ENCODE data around the gene NR2C1.

DNA sequence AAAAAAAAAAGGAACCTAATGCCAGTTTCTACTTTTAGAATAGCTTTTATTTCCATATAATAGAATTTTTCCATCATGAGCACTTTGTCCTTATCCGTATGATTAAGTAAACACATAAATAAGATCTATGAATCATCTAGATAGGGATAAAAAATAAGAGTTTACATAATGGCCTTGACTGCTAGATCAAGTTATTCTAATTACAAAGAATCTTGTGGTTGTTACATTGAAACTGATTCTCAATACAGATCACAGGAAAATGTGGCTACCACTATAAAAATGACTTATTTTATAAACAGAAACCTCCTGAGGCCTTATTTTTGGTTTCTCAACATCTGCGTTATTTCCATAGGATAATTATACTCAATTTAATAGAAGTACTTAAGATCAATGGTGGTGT, 35.5 kb downstream of the NR2C1 start:
- TF ChIP-seq NR1H2 (CRISPR knock-in tag; IDR thresholded peaks at IDR 0.05), result no peak
- TF ChIP-seq, protein P1, sequence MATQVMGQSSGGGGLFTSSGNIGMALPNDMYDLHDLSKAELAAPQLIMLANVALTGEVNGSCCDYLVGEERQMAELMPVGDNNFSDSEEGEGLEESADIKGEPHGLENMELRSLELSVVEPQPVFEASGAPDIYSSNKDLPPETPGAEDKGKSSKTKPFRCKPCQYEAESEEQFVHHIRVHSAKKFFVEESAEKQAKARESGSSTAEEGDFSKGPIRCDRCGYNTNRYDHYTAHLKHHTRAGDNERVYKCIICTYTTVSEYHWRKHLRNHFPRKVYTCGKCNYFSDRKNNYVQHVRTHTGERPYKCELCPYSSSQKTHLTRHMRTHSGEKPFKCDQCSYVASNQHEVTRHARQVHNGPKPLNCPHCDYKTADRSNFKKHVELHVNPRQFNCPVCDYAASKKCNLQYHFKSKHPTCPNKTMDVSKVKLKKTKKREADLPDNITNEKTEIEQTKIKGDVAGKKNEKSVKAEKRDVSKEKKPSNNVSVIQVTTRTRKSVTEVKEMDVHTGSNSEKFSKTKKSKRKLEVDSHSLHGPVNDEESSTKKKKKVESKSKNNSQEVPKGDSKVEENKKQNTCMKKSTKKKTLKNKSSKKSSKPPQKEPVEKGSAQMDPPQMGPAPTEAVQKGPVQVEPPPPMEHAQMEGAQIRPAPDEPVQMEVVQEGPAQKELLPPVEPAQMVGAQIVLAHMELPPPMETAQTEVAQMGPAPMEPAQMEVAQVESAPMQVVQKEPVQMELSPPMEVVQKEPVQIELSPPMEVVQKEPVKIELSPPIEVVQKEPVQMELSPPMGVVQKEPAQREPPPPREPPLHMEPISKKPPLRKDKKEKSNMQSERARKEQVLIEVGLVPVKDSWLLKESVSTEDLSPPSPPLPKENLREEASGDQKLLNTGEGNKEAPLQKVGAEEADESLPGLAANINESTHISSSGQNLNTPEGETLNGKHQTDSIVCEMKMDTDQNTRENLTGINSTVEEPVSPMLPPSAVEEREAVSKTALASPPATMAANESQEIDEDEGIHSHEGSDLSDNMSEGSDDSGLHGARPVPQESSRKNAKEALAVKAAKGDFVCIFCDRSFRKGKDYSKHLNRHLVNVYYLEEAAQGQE (IDR thresholded peaks at IDR 0.05; ENCODE audit: borderline replicate concordance), result no peak
- TF ChIP-seq, protein P1 (CRISPR knock-in tag; IDR thresholded peaks at IDR 0.05; ENCODE audit: low read depth), result no peak
- TF ChIP-seq SMC3 (conservative IDR thresholded peaks at IDR 0.05; ENCODE audit: insufficient read depth, low read depth, low read length), result no peak
- TF ChIP-seq, protein P2, sequence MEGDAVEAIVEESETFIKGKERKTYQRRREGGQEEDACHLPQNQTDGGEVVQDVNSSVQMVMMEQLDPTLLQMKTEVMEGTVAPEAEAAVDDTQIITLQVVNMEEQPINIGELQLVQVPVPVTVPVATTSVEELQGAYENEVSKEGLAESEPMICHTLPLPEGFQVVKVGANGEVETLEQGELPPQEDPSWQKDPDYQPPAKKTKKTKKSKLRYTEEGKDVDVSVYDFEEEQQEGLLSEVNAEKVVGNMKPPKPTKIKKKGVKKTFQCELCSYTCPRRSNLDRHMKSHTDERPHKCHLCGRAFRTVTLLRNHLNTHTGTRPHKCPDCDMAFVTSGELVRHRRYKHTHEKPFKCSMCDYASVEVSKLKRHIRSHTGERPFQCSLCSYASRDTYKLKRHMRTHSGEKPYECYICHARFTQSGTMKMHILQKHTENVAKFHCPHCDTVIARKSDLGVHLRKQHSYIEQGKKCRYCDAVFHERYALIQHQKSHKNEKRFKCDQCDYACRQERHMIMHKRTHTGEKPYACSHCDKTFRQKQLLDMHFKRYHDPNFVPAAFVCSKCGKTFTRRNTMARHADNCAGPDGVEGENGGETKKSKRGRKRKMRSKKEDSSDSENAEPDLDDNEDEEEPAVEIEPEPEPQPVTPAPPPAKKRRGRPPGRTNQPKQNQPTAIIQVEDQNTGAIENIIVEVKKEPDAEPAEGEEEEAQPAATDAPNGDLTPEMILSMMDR (IDR thresholded peaks at IDR 0.05 in 2 of 3, conservative IDR thresholded peaks at IDR 0.05 in 1 of 3; ENCODE audit: insufficient read depth in 2 of 3, low read depth in 1 of 3, low read length in 3 of 3), result no peak
- TF ChIP-seq ZNF778 (CRISPR knock-in tag; IDR thresholded peaks at IDR 0.05), result no peak
- TF ChIP-seq POLR2AphosphoS5 (IDR thresholded peaks at IDR 0.05; ENCODE audit: control insufficient read depth, insufficient read depth, low read depth, low read length), result no peak

All from K562 (cell line).